OCI-LY7 (cell line): ENCODE data around the gene DPYD. TPM values are rescaled to one million over a fixed set of nuclear protein-coding genes. Genes with fewer than 3 reads are reported as not detected.

Experiments
- BruUV-seq: library from RNA; stranded (reverse); fragments of 400-500 nt; replicated peaks from 2 replicates; lab custom pipeline; 2021; lab: Mats Ljungman, UMichigan
- CTCF ChIA-PET: fragments of 300-600 bp; sonication (Branson Sonifier 250); formaldehyde crosslinking; loops from one replicate; lab custom pipeline; 2022; ENCODE audit warnings: antibody characterized with exemption; ENCODE audit not compliant: unreplicated experiment; lab: Charles Lee
- POLR2A ChIA-PET: fragments of 300-600 bp; sonication (Branson Sonifier 250); formaldehyde crosslinking; loops from one replicate; lab custom pipeline; 2022; ENCODE audit warnings: antibody characterized with exemption; lab: Charles Lee
- DNase-seq: peaks from one replicate; pipeline ENCODE4 v3.0.0-alpha.2; 2015; ENCODE audit warnings: low spot score
- H2AFZ ChIP-seq: fragments of 200-600 bp; sonication (generic), shearing (Covaris generic); 2 replicates; pipeline ENCODE4 v1.6.1; 2014; ENCODE audit warnings: mild to moderate bottlenecking, antibody characterized with exemption, low read length, moderate library complexity
- H3K27ac ChIP-seq: fragments of 200-600 bp; sonication (generic); 2 replicates; pipeline ENCODE4 v1.5.1; 2014; ENCODE audit warnings: mixed run types, low read depth, mild to moderate bottlenecking, moderate library complexity, low read length, inconsistent platforms; ENCODE audit not compliant: poor library complexity, severe bottlenecking
- H3K36me3 ChIP-seq: fragments of 200-600 bp; sonication (generic); 2 replicates; pipeline ENCODE4 v1.6.1; 2014; ENCODE audit warnings: mild to moderate bottlenecking, antibody characterized with exemption, low read length, moderate library complexity, mixed read lengths; ENCODE audit not compliant: insufficient read depth
- H3K4me1 ChIP-seq: fragments of 200-600 bp; sonication (generic); 2 replicates; pipeline ENCODE4 v1.5.1; 2014; ENCODE audit warnings: mild to moderate bottlenecking, low read length; ENCODE audit not compliant: insufficient read depth, poor library complexity, severe bottlenecking
- H3K4me2 ChIP-seq: fragments of 200-600 bp; sonication (generic); 2 replicates; pipeline ENCODE4 v1.6.1; 2014; ENCODE audit warnings: mild to moderate bottlenecking, low read length
- H3K4me3 ChIP-seq: fragments of 200-600 bp; sonication (generic); 2 replicates; pipeline ENCODE4 v1.5.1; 2014; ENCODE audit warnings: mild to moderate bottlenecking, low read depth, low read length; ENCODE audit not compliant: poor library complexity, severe bottlenecking
- H3K79me2 ChIP-seq: fragments of 200-600 bp; sonication (generic); 2 replicates; pipeline ENCODE4 v1.6.1; 2016; ENCODE audit warnings: low read depth, mild to moderate bottlenecking, low read length, moderate library complexity, mixed read lengths; ENCODE audit not compliant: insufficient read depth
- H3K9me2 ChIP-seq: fragments of 200-600 bp; sonication (generic); 2 replicates; pipeline ENCODE4 v1.6.1; 2016; ENCODE audit warnings: mild to moderate bottlenecking, low read length, mixed read lengths; ENCODE audit not compliant: insufficient read depth
- H3K9me3 ChIP-seq: fragments of 200-600 bp; sonication (generic); 2 replicates; pipeline ENCODE4 v1.6.1; 2014; ENCODE audit warnings: mild to moderate bottlenecking, mixed run types, low read length, mixed read lengths
- H4K20me1 ChIP-seq: fragments of 200-600 bp; sonication (generic); 2 replicates; pipeline ENCODE4 v1.6.1; 2014; ENCODE audit warnings: mild to moderate bottlenecking, antibody characterized with exemption, low read length, moderate library complexity, mixed read lengths; ENCODE audit not compliant: insufficient read depth
- EZH2phosphoT487 ChIP-seq: fragments of 200-600 bp; sonication (generic); IDR thresholded peaks from 2 replicates; pipeline ENCODE4 v1.6.1; 2018; ENCODE audit warnings: low read depth, borderline replicate concordance, mild to moderate bottlenecking, mixed run types, antibody characterized with exemption, low read length, moderate library complexity, mixed read lengths
- intact Hi-C: fragments of 100-400 bp; cut with micrococcal nuclease; formaldehyde crosslinking; loops from one replicate; pipeline ENCODE4 v1.10.0; 2022; ENCODE audit not compliant: unreplicated experiment
- total RNA-seq, 2 experiments: library from RNA; depleted of rRNA in 1 of 2; stranded (reverse); fragments of >200 nt in 1 of 2; shearing (Covaris generic) in 1 of 2; gene quantifications; 2 replicates each; pipeline ENCODE4 v1.2.3, GENCODE V29; 2014 to 2022
- TF ChIP-seq, protein P1 (sequence below): fragments of 200-600 bp; sonication (generic); conservative IDR thresholded peaks from 2 replicates; pipeline ENCODE4 v1.5.1; 2014; ENCODE audit warnings: mild to moderate bottlenecking, antibody characterized with exemption, low read length, moderate library complexity, mixed read lengths

DPYD gene
- total RNA-seq, 2 experiments from 2014 or later, result 5.5 to 13.4 TPM

DNA sequence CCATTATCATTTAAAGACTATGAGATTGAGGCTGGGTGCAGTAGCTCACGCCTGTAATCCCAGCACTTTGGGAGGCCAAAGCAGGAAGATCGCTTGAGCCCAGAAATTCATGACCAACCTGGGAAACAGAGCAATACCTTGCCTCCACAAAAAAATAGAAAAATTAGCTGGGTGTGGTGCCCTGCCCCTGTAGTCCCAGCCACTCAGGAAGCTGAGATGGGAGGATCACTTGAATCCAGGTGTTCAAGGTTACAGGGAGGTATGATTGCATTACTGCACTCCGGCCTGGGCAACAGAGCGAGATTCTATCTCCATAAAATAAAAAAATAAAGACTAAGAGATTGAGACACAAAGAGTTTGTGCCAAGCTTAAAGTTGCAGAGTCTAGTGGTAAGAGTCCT lies 537.0 kb downstream of the DPYD start:
- no peaks in the 10 kb centered on the region for H3K9me3 ChIP-seq
- H3K9me2 ChIP-seq, result no peaks in the 10 kb centered on the region
- H4K20me1 ChIP-seq, result no peaks in the 10 kb centered on the region
- DNase-seq, result no peak
- no peaks in the 10 kb centered on the region for H3K4me1 ChIP-seq
- H3K79me2 ChIP-seq, result no peaks in the 10 kb centered on the region
- no peaks in the 10 kb centered on the region for H3K36me3 ChIP-seq
- ChIA-PET CTCF (no interaction called here), POLR2A (interaction anchor here (0.7 kb wide), 2 partner anchors 17 to 203 kb away, joined by 3 to 4 read pairs; no protein-coding TSS in a partner anchor)
- H3K27ac ChIP-seq, result no peak overlapping the region
- no peak overlapping the region for H2AFZ ChIP-seq
- BruUV-seq, result no TSS peak
- no peak overlapping the region for H3K4me3 ChIP-seq
- no peak overlapping the region for H3K4me2 ChIP-seq
- TF ChIP-seq, protein P1, sequence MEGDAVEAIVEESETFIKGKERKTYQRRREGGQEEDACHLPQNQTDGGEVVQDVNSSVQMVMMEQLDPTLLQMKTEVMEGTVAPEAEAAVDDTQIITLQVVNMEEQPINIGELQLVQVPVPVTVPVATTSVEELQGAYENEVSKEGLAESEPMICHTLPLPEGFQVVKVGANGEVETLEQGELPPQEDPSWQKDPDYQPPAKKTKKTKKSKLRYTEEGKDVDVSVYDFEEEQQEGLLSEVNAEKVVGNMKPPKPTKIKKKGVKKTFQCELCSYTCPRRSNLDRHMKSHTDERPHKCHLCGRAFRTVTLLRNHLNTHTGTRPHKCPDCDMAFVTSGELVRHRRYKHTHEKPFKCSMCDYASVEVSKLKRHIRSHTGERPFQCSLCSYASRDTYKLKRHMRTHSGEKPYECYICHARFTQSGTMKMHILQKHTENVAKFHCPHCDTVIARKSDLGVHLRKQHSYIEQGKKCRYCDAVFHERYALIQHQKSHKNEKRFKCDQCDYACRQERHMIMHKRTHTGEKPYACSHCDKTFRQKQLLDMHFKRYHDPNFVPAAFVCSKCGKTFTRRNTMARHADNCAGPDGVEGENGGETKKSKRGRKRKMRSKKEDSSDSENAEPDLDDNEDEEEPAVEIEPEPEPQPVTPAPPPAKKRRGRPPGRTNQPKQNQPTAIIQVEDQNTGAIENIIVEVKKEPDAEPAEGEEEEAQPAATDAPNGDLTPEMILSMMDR, result no peak
- TF ChIP-seq EZH2phosphoT487, result no peak
- intact Hi-C loops, result no loop called here

DNA sequence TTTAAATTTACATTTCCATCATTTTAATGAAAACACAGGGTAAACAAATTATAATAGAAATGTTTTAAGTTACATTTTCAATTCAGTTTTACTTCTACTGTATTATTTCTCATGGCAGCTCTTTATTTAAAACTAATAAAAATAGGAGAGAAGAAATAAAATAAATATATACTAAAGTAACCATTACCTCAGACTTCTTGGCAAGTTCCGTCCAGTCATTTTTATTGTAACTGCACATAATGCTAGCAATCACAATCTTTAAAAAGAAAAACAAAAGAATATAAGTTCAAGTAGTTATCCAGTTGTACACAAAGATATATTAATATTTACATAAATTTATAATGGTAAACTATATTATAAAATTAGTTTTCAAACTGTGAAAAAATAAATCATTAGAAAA lies 538.6 kb downstream of the DPYD start:
- POLR2A ChIA-PET, result no interaction called here
- Histone ChIP-seq H3K36me3 (no peaks in the 10 kb centered on the region), H2AFZ (no peak overlapping the region), H3K27ac (no peak overlapping the region), H3K9me3 (no peaks in the 10 kb centered on the region), H3K79me2 (no peaks in the 10 kb centered on the region), H3K4me3 (no peak overlapping the region), H3K9me2 (no peaks in the 10 kb centered on the region), H3K4me2 (no peak overlapping the region), H4K20me1 (no peaks in the 10 kb centered on the region), H3K4me1 (no peaks in the 10 kb centered on the region)
- BruUV-seq, result no TSS peak
- TF ChIP-seq, protein P1, result no peak
- TF ChIP-seq EZH2phosphoT487, result no peak
- no peak for DNase-seq
- intact Hi-C loops, result no loop called here
- CTCF ChIA-PET, result no interaction called here

DNA sequence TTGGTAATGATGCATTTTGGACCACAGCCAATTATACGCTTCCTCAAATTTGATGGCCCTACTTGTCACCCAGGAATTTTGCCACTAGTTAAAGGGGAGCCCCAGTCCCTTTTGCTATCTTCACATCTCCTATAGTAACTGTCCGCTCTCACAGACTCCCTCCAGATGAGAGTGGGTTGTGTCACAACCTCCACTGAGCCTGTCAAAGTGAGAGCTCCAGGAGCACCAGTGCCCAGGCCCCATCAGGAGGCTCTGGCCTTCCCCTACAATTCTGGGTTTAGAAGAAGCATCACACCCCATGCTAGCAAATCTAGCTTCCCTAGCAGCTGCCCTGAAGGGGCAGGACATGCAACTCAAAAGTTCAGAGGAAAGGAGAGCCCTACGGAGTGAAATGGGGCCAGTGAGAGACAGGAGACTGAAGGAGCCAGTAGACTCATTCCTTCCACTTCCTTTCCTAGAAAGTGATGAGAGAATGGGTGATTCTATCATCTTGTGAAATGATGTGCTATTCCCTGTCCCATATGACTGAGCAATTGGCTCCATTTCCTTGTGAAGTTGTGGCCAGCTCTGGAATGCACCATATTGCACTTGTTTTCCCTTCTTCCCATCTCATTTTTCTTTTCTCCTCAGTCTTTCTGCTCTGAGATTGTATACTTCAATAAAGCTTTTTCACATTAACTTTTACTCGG lies 541.3 kb downstream of the DPYD start:
- H3K27ac ChIP-seq, result no peak overlapping the region
- no peak overlapping the region for H3K4me3 ChIP-seq
- no peak overlapping the region for H2AFZ ChIP-seq
- BruUV-seq, result no TSS peak
- H3K9me2 ChIP-seq, result no peaks in the 10 kb centered on the region
- POLR2A ChIA-PET, result no interaction called here
- H3K4me1 ChIP-seq, result no peaks in the 10 kb centered on the region
- H4K20me1 ChIP-seq, result no peaks in the 10 kb centered on the region
- no peak overlapping the region for H3K4me2 ChIP-seq
- H3K36me3 ChIP-seq, result no peaks in the 10 kb centered on the region
- DNase-seq, result no peak
- no peaks in the 10 kb centered on the region for H3K79me2 ChIP-seq
- H3K9me3 ChIP-seq, result no peaks in the 10 kb centered on the region
- intact Hi-C loops, result no loop called here
- CTCF ChIA-PET, result no interaction called here
- TF ChIP-seq, protein P1, result no peak
- TF ChIP-seq EZH2phosphoT487, result no peak
